Spinal cord (tissue), 10 donors: ENCODE data around the gene KCP. TPM values are rescaled to one million over a fixed set of nuclear protein-coding genes. Genes with fewer than 3 reads are reported as not detected.

ENCODE experiments used
- DNase-seq, 6 donors: peaks; one replicate each; pipeline versions ENCODE4 v3.0.0 to v3.0.0-alpha.2; 2013 to 2015; ENCODE audit warnings: low spot score in 6 of 6, low read depth in 4 of 6
- H3K27ac ChIP-seq: one replicate; pipeline ENCODE4 v1.5.1; 2013; ENCODE audit warnings: low read depth, low read length, control low read depth
- H3K27me3 ChIP-seq: one replicate; pipeline ENCODE4 v1.6.1; 2013; ENCODE audit warnings: low read length; ENCODE audit not compliant: control insufficient read depth, insufficient read depth
- H3K36me3 ChIP-seq: one replicate; pipeline ENCODE4 v1.6.1; 2013; ENCODE audit warnings: low read length; ENCODE audit not compliant: control insufficient read depth, insufficient read depth
- H3K4me1 ChIP-seq: one replicate; pipeline ENCODE4 v1.6.1; 2013; ENCODE audit warnings: low read length; ENCODE audit not compliant: control insufficient read depth, insufficient read depth
- H3K4me3 ChIP-seq: one replicate; pipeline ENCODE4 v1.5.1; 2013; ENCODE audit warnings: low read depth, low read length, control low read depth
- H3K9me3 ChIP-seq: one replicate; pipeline ENCODE4 v1.6.1; 2013; ENCODE audit warnings: low read length; ENCODE audit not compliant: control insufficient read depth, insufficient read depth
- WGBS: methylation state at CpG from one replicate; pipeline ENCODE4 v1.1.5; 2013; ENCODE audit warnings: missing lambda C conversion rate; ENCODE audit not compliant: insufficient coverage; 5-methylcytosine and 5-hydroxymethylcytosine counted together
- polyA plus RNA-seq, 2 donors: library from polyadenylated mRNA; unstranded; fragments of 120-200 nt; gene quantifications; one replicate each; pipeline ENCODE4 v1.2.1, GENCODE V29; 2013; ENCODE audit not compliant: insufficient read length in 2 of 2
- total RNA-seq, 2 donors: library from RNA; depleted of rRNA in 1 of 2; stranded (reverse); fragments of 120-200 nt in 1 of 2; fragments of >200 nt in 1 of 2; gene quantifications; one replicate each; pipeline versions ENCODE4 v1.2.3 to v1.2.4, GENCODE V29; 2013 to 2014
- donor health status: healthy.

Gene KCP
- total and polyA plus RNA-seq, 4 donors, result 0.40 to 2.3 (median 1.6) TPM

- Histone ChIP-seq H3K27ac (no peak overlapping the region), H3K9me3 (no peaks in the 10 kb centered on the region), H3K4me3 (no peak overlapping the region), H3K27me3 (peaks cover 28% of the 10 kb centered on the region), H3K36me3 (no peaks in the 10 kb centered on the region), H3K4me1 (peaks cover 22% of the 10 kb centered on the region)
- no peak for DNase-seq
- WGBS, result 89% methylated on average over 3 of the region's 5 CpGs
These were observed 4.3 kb downstream of the KCP start for GRCh38 chr7:128906001-128906765.

- Histone ChIP-seq H3K9me3 (no peaks in the 10 kb centered on the region), H3K36me3 (no peaks in the 10 kb centered on the region), H3K4me1 (peaks cover 9% of the 10 kb centered on the region), H3K27ac (no peak overlapping the region), H3K27me3 (peaks cover 13% of the 10 kb centered on the region), H3K4me3 (no peak overlapping the region)
- 56% methylated on average over 3 of the region's 8 CpGs for WGBS
- peak in 1 of 6 donors; percentile 35 for DNase-seq
These were observed 5.9 kb downstream of the KCP start for GRCh38 chr7:128904381-128905197.

- WGBS, result 81% methylated on average over 13 of the region's 14 CpGs
- H3K27me3 ChIP-seq, result peaks cover 5% of the 10 kb centered on the region
- DNase-seq, result no peak
- no peak overlapping the region for H3K4me3 ChIP-seq
- H3K9me3 ChIP-seq, result no peaks in the 10 kb centered on the region
- no peaks in the 10 kb centered on the region for H3K36me3 ChIP-seq
- peaks cover 1% of the 10 kb centered on the region for H3K4me1 ChIP-seq
- H3K27ac ChIP-seq, result no peak overlapping the region
These were observed 6.7 kb downstream of the KCP start for GRCh38 chr7:128903621-128904361.

GRCh38 chr7:128902761-128903585 is 7.5 kb downstream of the KCP start:
- H3K27ac ChIP-seq, result no peak overlapping the region
- no peaks in the 10 kb centered on the region for H3K27me3 ChIP-seq
- H3K4me1 ChIP-seq, result no peaks in the 10 kb centered on the region
- no peaks in the 10 kb centered on the region for H3K9me3 ChIP-seq
- H3K4me3 ChIP-seq, result no peak overlapping the region
- WGBS, result 89% methylated on average over 12 of the region's 12 CpGs
- no peak for DNase-seq
- H3K36me3 ChIP-seq, result no peaks in the 10 kb centered on the region

- no CpG with 5 or more reads among the region's 1 CpG for WGBS
- H3K4me3 ChIP-seq, result no peak overlapping the region
These were observed 10.3 kb downstream of the KCP start for GRCh38 chr7:128900237-128900636.

GRCh38 chr7:128899392-128899791 is 11.1 kb downstream of the KCP start:
- Histone ChIP-seq H3K27ac (no peak overlapping the region), H3K27me3 (no peaks in the 10 kb centered on the region), H3K4me3 (no peak overlapping the region), H3K4me1 (no peaks in the 10 kb centered on the region), H3K36me3 (no peaks in the 10 kb centered on the region), H3K9me3 (no peaks in the 10 kb centered on the region)
- DNase-seq, result no peak

More at GRCh38 chr7:128900237-128900636, 10.3 kb downstream of the KCP start:
- Histone ChIP-seq H3K27ac (no peak overlapping the region), H3K9me3 (no peaks in the 10 kb centered on the region), H3K4me1 (no peaks in the 10 kb centered on the region), H3K27me3 (no peaks in the 10 kb centered on the region), H3K36me3 (no peaks in the 10 kb centered on the region)
- DNase-seq, result no peak

GRCh38 chr7:128895320-128895719 is 15.2 kb downstream of the KCP start:
- peaks cover 20% of the 10 kb centered on the region for H3K27me3 ChIP-seq
- H3K4me3 ChIP-seq, result no peak overlapping the region
- 90% methylated on average over 3 of the region's 3 CpGs for WGBS
- peaks cover 4% of the 10 kb centered on the region for H3K4me1 ChIP-seq
- no peaks in the 10 kb centered on the region for H3K36me3 ChIP-seq
- H3K27ac ChIP-seq, result no peak overlapping the region
- H3K9me3 ChIP-seq, result no peaks in the 10 kb centered on the region
- DNase-seq, result no peak

- no CpG with 5 or more reads among the region's 6 CpGs for WGBS
- H3K27me3 ChIP-seq, result peaks cover 28% of the 10 kb centered on the region
These were observed 16.4 kb downstream of the KCP start for GRCh38 chr7:128894101-128894440.

More at GRCh38 chr7:128894101-128894440, 16.4 kb downstream of the KCP start:
- no peaks in the 10 kb centered on the region for H3K36me3 ChIP-seq
- peaks cover 4% of the 10 kb centered on the region for H3K4me1 ChIP-seq
- no peak overlapping the region for H3K27ac ChIP-seq
- no peak for DNase-seq
- no peaks in the 10 kb centered on the region for H3K9me3 ChIP-seq
- H3K4me3 ChIP-seq, result no peak overlapping the region
